Fibroblast of the aortic adventitia (primary cell): Measurements from ENCODE around the gene PCAT6. TPM values are rescaled to one million over a fixed set of nuclear protein-coding genes. Genes with fewer than 3 reads are reported as not detected.
A peak's percentile ranks its signal among the peaks of the same experiment; 100 is the strongest.

Experiments used
- DNase-seq: peaks from one replicate; pipeline ENCODE4 v3.0.0-alpha.2; 2010; ENCODE audit warnings: low read depth
- H3K4me3 ChIP-seq: 2 replicates; pipeline ENCODE4 v1.5.1; 2011; ENCODE audit warnings: low read depth, mild to moderate bottlenecking, control low read depth, low read length, moderate library complexity
- CTCF ChIP-seq: IDR thresholded peaks from 2 replicates; pipeline ENCODE4 v1.5.1; 2011; ENCODE audit warnings: mild to moderate bottlenecking, low read length, control low read depth, inconsistent platforms; ENCODE audit not compliant: insufficient read depth
- small RNA-seq: library from RNA; depleted of rRNA; stranded (forward); fragments of <200 nt; gene quantifications from one replicate; pipeline ENCODE3, GENCODE V24; 2012
- total RNA-seq: library from RNA; depleted of rRNA; stranded (reverse); fragments of >200 nt; gene quantifications from 2 replicates; pipeline ENCODE4 v1.2.3, GENCODE V29; 2012; ENCODE audit warnings: low replicate concordance

PCAT6 gene
- total RNA-seq, 1 donor = not detected

GRCh38 chr1:202858331-202858730 is 47.6 kb downstream of the PCAT6 start:
- TF ChIP-seq CTCF = no peak
- no peak overlapping the region for H3K4me3 ChIP-seq
- peak; percentile 75 for DNase-seq

GRCh38 chr1:202858789-202859414 is 48.1 kb downstream of the PCAT6 start:
- peak; percentile 28 for DNase-seq
- H3K4me3 ChIP-seq = no peak overlapping the region
- no peak for TF ChIP-seq CTCF

GRCh38 chr1:202860744-202861419 is 50.1 kb downstream of the PCAT6 start:
- peak overlapping the region; percentile 72 for H3K4me3 ChIP-seq
- no peak for TF ChIP-seq CTCF
- peak; percentile 11 for DNase-seq

Small RNA genes within 50 kb of the gene (small RNA-seq; reads per million reads assigned to genes)
- not detected for gene AC098934.3

Other genes with a start within 250 kb of the PCAT6 start
- gene SYT2, start 100.5 kb upstream of the PCAT6 start, total RNA-seq = not detected in 2 replicates
- gene KDM5B, start 2.5 kb upstream of the PCAT6 start, total RNA-seq = 56.4 and 117 TPM in 2 replicates
- gene RABIF, start 78.2 kb downstream of the PCAT6 start, total RNA-seq = 1.3 and 10.9 TPM in 2 replicates
- gene KLHL12, start 116.3 kb downstream of the PCAT6 start, total RNA-seq = 22.2 and 29.6 TPM in 2 replicates
- 30.4 and 104 TPM in 2 replicates for gene ADIPOR1, start 147.4 kb downstream of the PCAT6 start, total RNA-seq
- 22.9 and 34.6 TPM in 2 replicates for gene CYB5R1, start 156.3 kb downstream of the PCAT6 start, total RNA-seq
- 76.2 and 118 TPM in 2 replicates for gene TMEM183A, start 196.4 kb downstream of the PCAT6 start, total RNA-seq
- gene PPFIA4, start 215.5 kb downstream of the PCAT6 start, total RNA-seq = 1.3 and 10.0 TPM in 2 replicates